Gastroesophageal sphincter (tissue), 3 donors: ENCODE data around the gene TAS2R39.

ENCODE experiments used
- EP300 ChIP-seq: sonication (generic); formaldehyde crosslinking; IDR thresholded peaks from one replicate; pipeline ENCODE4 v1.6.1; 2017; ENCODE audit warnings: antibody characterized with exemption, mild to moderate bottlenecking
- POLR2A ChIP-seq, 2 donors: fragments of 450-650 bp; IDR thresholded peaks; one replicate each; pipeline ENCODE4 v1.6.1; 2017; ENCODE audit warnings: antibody characterized with exemption in 2 of 2, mild to moderate bottlenecking in 2 of 2, moderate library complexity in 1 of 2
- POLR2AphosphoS5 ChIP-seq: sonication (generic); formaldehyde crosslinking; IDR thresholded peaks from one replicate; pipeline ENCODE4 v1.6.1; 2017; ENCODE audit warnings: antibody characterized with exemption
- TF ChIP-seq, protein P1 (sequence below), 4 experiments: fragments of 200-600 bp in 2 of 4; fragments of 450-650 bp in 2 of 4; sonication (generic) in 1 of 4; IDR thresholded peaks; one replicate each; pipeline ENCODE4 v1.5.1; 2017 to 2019; ENCODE audit warnings: antibody characterized with exemption in 4 of 4, mild to moderate bottlenecking in 2 of 4, moderate library complexity in 2 of 4

DNA sequence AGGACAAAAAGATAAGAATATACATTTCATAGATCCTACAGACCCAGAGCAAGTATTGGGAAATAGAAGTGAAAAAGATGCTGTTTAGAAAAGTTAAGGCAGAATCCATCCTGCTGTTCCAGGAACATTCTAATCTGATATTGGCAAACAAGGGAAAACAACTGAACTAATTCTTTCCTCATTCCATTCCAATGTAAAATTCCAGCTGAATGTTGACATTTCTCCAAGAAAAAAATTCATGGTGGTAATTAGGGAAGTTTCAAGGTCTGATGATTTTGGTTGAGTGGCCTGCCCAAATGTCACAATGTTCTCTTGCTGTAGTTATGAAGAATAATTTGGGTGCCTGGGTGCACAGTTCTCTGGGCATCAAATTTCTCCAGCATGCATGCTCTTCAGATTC lies 36.1 kb upstream of the TAS2R39 start:
- TF ChIP-seq POLR2A (IDR thresholded peaks at IDR 0.05) (no peak), POLR2AphosphoS5 (no peak), EP300 (no peak)
- TF ChIP-seq, protein P1, sequence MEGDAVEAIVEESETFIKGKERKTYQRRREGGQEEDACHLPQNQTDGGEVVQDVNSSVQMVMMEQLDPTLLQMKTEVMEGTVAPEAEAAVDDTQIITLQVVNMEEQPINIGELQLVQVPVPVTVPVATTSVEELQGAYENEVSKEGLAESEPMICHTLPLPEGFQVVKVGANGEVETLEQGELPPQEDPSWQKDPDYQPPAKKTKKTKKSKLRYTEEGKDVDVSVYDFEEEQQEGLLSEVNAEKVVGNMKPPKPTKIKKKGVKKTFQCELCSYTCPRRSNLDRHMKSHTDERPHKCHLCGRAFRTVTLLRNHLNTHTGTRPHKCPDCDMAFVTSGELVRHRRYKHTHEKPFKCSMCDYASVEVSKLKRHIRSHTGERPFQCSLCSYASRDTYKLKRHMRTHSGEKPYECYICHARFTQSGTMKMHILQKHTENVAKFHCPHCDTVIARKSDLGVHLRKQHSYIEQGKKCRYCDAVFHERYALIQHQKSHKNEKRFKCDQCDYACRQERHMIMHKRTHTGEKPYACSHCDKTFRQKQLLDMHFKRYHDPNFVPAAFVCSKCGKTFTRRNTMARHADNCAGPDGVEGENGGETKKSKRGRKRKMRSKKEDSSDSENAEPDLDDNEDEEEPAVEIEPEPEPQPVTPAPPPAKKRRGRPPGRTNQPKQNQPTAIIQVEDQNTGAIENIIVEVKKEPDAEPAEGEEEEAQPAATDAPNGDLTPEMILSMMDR (IDR thresholded peaks at IDR 0.05): no peak
